HepG2 (cell line): ENCODE results near the gene PDGFA. TPM values are rescaled to one million over a fixed set of nuclear protein-coding genes. Genes with fewer than 3 reads are reported as not detected.

Experiments
- ARID2 ChIP-seq: sonication (generic); formaldehyde crosslinking; IDR thresholded peaks from 2 replicates; pipeline ENCODE4 v1.8.1; 2022; ENCODE audit warnings: mild to moderate bottlenecking, missing genetic modification reagents, borderline replicate concordance
- BATF2 ChIP-seq: sonication (generic); formaldehyde crosslinking; IDR thresholded peaks from 2 replicates; pipeline ENCODE4 v1.8.0; 2022; ENCODE audit warnings: mild to moderate bottlenecking, missing genetic modification reagents, moderate library complexity
- CBFB ChIP-seq: sonication (generic); formaldehyde crosslinking; IDR thresholded peaks from 2 replicates; pipeline ENCODE4 v1.4.0; 2020; ENCODE audit warnings: missing genetic modification reagents
- DDIT3 ChIP-seq: sonication (generic); formaldehyde crosslinking; IDR thresholded peaks from 2 replicates; pipeline ENCODE4 v1.4.0; 2020; ENCODE audit warnings: mild to moderate bottlenecking, missing genetic modification reagents
- DMTF1 ChIP-seq: sonication (generic); formaldehyde crosslinking; IDR thresholded peaks from 2 replicates; pipeline ENCODE4 v1.4.0; 2020; ENCODE audit warnings: mild to moderate bottlenecking, missing genetic modification reagents
- DPF2 ChIP-seq: sonication (generic); formaldehyde crosslinking; IDR thresholded peaks from 2 replicates; pipeline ENCODE4 v1.4.0; 2020; ENCODE audit warnings: mild to moderate bottlenecking, low read depth, missing genetic modification reagents, borderline replicate concordance
- HNRNPK ChIP-seq: fragments of 200-400 bp; formaldehyde crosslinking; IDR thresholded peaks from 2 replicates; pipeline ENCODE4 v1.6.1; 2018; ENCODE audit warnings: low read length, low read depth, moderate library complexity, mild to moderate bottlenecking; ENCODE audit not compliant: poor library complexity, severe bottlenecking
- NFE2 ChIP-seq: sonication (generic); formaldehyde crosslinking; IDR thresholded peaks from 2 replicates; pipeline ENCODE4 v1.4.0; 2020; ENCODE audit warnings: missing genetic modification reagents
- RXRA ChIP-seq: sonication (generic); formaldehyde crosslinking; IDR thresholded peaks from 2 replicates; pipeline ENCODE4 v1.5.1; 2020; ENCODE audit warnings: missing genetic modification reagents
- SMC3 ChIP-seq: IDR thresholded peaks from 2 replicates; pipeline ENCODE4 v1.6.1; 2011; ENCODE audit warnings: low read length, improper control_type of control experiment
- THRA ChIP-seq: sonication (generic); formaldehyde crosslinking; IDR thresholded peaks from 2 replicates; pipeline ENCODE4 v1.4.0; 2020; ENCODE audit warnings: missing genetic modification reagents, borderline replicate concordance
- ZBTB14 ChIP-seq: sonication (generic); formaldehyde crosslinking; IDR thresholded peaks from 2 replicates; pipeline ENCODE4 v1.4.0; 2020; ENCODE audit warnings: missing genetic modification reagents
- ZFP41 ChIP-seq: sonication (generic); formaldehyde crosslinking; IDR thresholded peaks from 2 replicates; pipeline ENCODE4 v1.4.0; 2020; ENCODE audit warnings: mild to moderate bottlenecking, missing genetic modification reagents, borderline replicate concordance
- ZNF331 ChIP-seq: sonication (generic); formaldehyde crosslinking; IDR thresholded peaks from 2 replicates; pipeline ENCODE4 v1.4.0; 2020; ENCODE audit warnings: missing genetic modification reagents
- ZNF543 ChIP-seq: sonication (generic); formaldehyde crosslinking; IDR thresholded peaks from 2 replicates; pipeline ENCODE4 v1.4.0; 2020; ENCODE audit warnings: mild to moderate bottlenecking, missing genetic modification reagents
- ZNF552 ChIP-seq: sonication (generic); formaldehyde crosslinking; IDR thresholded peaks from 2 replicates; pipeline ENCODE4 v1.9.0; 2022; ENCODE audit warnings: missing genetic modification reagents, mild to moderate bottlenecking, borderline replicate concordance
- ZNF563 ChIP-seq: sonication (generic); formaldehyde crosslinking; IDR thresholded peaks from 2 replicates; pipeline ENCODE4 v1.8.0; 2022; ENCODE audit warnings: mild to moderate bottlenecking, moderate library complexity, missing genetic modification reagents
- ZNF619 ChIP-seq: sonication (generic); formaldehyde crosslinking; IDR thresholded peaks from 2 replicates; pipeline ENCODE4 v1.4.0; 2020; ENCODE audit warnings: mild to moderate bottlenecking, missing genetic modification reagents
- ZNF724P ChIP-seq: sonication (generic); formaldehyde crosslinking; IDR thresholded peaks from 2 replicates; pipeline ENCODE4 v1.8.0; 2022; ENCODE audit warnings: missing genetic modification reagents, borderline replicate concordance
- ZNF746 ChIP-seq: sonication (generic); formaldehyde crosslinking; IDR thresholded peaks from 2 replicates; pipeline ENCODE4 v1.8.0; 2022; ENCODE audit warnings: mild to moderate bottlenecking, missing genetic modification reagents
- ZNF773 ChIP-seq: sonication (generic); formaldehyde crosslinking; IDR thresholded peaks from 2 replicates; pipeline ENCODE4 v1.4.0; 2020; ENCODE audit warnings: missing genetic modification reagents, borderline replicate concordance
- polyA plus RNA-seq, 8 experiments: library from polyadenylated mRNA; depleted of rRNA in 3 of 8; stranded (reverse) in 7 of 8; unstranded in 1 of 8; fragments of >200 nt; fragmentation: Illumina TruSeq in 4 of 8; extraction: Trizol in 4 of 8; gene quantifications; 2 replicates each; pipeline versions ENCODE4 v1.2.1 to v1.2.3, GENCODE V29; 2011 to 2016; ENCODE audit warnings: low read depth in 4 of 8, missing spikeins in 1 of 8, mixed read lengths in 1 of 8; ENCODE audit not compliant: insufficient read depth in 1 of 8
- total RNA-seq, 5 experiments: library from RNA; depleted of rRNA; stranded (reverse); fragments of >200 nt; fragmentation: Illumina TruSeq; extraction: Trizol; gene quantifications; 2 replicates each; pipeline ENCODE4 v1.2.3, GENCODE V29; 2016; ENCODE audit warnings: low read depth in 1 of 5

The PDGFA gene
- total and polyA plus RNA-seq, 2 of the 13 experiments (the other 11 are each of a cell fraction or from before 2014, with no cell fraction given): 1.5 to 3.4 TPM

GRCh38 chr7:537911-538634, 18.4 kb upstream of the PDGFA start (continued):
- TF ChIP-seq ZBTB14 (CRISPR knock-in tag) (no peak), ZNF724P (CRISPR knock-in tag) (no peak), DDIT3 (CRISPR knock-in tag) (no peak), ZNF331 (CRISPR knock-in tag) (0 out of 2 replicates have a peak, but pooled peaks have one; percentile 20), ARID2 (CRISPR knock-in tag) (no peak), HNRNPK (peak; percentile 39), ZNF619 (CRISPR knock-in tag) (no peak), CBFB (no peak), DPF2 (CRISPR knock-in tag) (peak; percentile 39; the same call in 1 of the 2 replicates), ZNF552 (CRISPR knock-in tag) (no peak), SMC3 (no peak), DMTF1 (no peak), BATF2 (CRISPR knock-in tag) (no peak), ZNF543 (CRISPR knock-in tag) (no peak), ZNF746 (CRISPR knock-in tag) (no peak), RXRA (CRISPR knock-in tag) (peak; percentile 51), NFE2 (CRISPR knock-in tag) (no peak), ZFP41 (CRISPR knock-in tag) (no peak), ZNF773 (CRISPR knock-in tag) (no peak), ZNF563 (CRISPR knock-in tag) (no peak), THRA (0 out of 2 replicates have a peak, but pooled peaks have one; percentile 33)
